ENCODE data around the gene DYNLT4.

DNA sequence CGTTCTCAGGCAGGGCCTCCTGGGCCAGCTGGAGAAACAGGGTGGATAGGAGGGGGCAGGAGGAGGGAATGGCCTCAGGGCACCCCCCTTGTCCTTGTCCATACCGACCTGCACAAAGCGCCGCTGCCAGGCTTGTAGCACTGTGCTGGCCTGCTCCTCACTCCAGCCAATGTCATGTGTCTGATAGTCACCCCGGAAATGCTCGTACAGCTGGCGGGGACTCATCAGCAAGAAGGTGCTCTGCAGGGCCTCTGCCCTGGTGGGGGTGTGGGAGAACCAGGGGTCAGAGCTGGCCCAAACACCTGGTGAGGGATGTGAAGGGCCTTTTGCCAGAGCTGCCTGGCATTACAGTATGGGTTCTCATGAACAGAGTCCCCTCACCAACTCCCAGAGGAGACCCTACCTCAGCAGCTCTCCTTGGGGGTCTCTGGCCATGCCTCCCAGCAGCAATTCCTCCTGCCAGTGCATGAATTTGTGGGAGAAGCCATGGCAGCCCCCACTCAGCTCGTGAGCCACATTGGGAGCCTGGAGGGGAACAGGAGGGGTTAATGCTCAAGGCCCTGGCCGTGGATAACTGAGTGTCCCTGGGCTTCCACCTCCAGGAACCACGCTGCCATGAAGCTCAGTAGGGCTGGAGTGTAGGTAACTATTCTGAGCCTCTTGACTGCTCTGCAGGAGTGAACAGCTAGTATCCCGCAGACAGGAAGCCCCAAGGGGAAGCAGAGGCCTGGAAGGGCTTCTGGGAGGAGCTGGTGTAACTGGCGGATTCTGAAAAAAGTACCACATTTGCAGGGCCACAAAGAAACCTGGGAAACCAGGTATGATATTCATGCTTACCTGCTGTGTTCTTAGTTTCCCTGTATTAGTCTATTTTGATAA, 22.6 kb upstream of the DYNLT4 start:
- TF ChIP-seq, protein P1, sequence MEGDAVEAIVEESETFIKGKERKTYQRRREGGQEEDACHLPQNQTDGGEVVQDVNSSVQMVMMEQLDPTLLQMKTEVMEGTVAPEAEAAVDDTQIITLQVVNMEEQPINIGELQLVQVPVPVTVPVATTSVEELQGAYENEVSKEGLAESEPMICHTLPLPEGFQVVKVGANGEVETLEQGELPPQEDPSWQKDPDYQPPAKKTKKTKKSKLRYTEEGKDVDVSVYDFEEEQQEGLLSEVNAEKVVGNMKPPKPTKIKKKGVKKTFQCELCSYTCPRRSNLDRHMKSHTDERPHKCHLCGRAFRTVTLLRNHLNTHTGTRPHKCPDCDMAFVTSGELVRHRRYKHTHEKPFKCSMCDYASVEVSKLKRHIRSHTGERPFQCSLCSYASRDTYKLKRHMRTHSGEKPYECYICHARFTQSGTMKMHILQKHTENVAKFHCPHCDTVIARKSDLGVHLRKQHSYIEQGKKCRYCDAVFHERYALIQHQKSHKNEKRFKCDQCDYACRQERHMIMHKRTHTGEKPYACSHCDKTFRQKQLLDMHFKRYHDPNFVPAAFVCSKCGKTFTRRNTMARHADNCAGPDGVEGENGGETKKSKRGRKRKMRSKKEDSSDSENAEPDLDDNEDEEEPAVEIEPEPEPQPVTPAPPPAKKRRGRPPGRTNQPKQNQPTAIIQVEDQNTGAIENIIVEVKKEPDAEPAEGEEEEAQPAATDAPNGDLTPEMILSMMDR (IDR thresholded peaks at IDR 0.05): no peak
- TF ChIP-seq POLR2A (IDR thresholded peaks at IDR 0.05): no peak

Measured in thyroid gland (tissue), 4 donors.